ENCODE results near the gene SRMS.

Gene SRMS

DNA sequence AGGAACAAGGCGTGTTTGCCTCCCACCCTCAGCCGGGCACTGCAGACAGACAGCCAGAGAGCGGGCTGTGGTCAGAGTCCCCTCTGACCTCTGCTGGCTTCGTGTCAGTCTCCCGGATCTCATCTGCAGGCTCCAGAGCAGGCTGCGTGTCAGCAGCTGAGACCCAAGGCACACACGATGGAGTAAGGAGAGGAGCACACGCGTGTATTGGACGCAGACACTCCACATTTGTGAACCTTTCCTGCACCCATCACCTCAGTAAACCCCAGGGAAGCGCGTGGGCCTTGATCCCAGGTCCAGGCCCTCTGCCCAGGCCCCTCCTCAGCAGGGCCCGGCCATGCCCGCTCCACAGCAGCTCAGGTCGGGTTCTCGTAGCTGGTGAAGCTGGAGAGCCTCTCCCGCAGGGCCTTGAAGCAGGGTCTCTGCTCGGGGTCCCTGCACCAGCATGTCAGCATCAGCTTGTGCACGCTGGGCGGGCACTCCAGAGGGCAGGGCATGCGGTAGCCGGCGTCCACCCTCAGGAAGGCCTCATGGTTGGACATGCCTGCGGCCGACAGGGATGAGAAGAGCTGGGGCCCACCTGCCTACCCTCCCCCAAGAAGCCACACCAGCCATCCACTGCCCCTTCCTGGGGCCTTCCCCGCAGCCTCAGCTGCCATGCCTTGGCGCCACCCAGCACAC, 18.2 kb downstream of the SRMS start:
- Histone ChIP-seq H3K79me2 (no peaks in the 10 kb centered on the region), H3K9me3 (ENCODE audit: control insufficient read depth, low read length) (no peaks in the 10 kb centered on the region), H3K4me1 (no peaks in the 10 kb centered on the region), H3K4me2 (ENCODE audit: low read length) (no peak overlapping the region), H3K4me3 (ENCODE audit: low read depth, low read length) (no peak overlapping the region), H2AFZ (no peak overlapping the region), H3K27ac (no peak overlapping the region), H3K36me3 (ENCODE audit: control insufficient read depth, insufficient read depth, low read length) (no peaks in the 10 kb centered on the region), H3K27me3 (ENCODE audit: control insufficient read depth, insufficient read depth, low read length) (no peaks in the 10 kb centered on the region), H3K9ac (no peak overlapping the region)
- TF ChIP-seq CTCF (IDR thresholded peaks at IDR 0.05): no peak

- Histone ChIP-seq H2AFZ (no peak overlapping the region), H3K9me3 (ENCODE audit: control insufficient read depth, low read length) (no peaks in the 10 kb centered on the region), H3K4me2 (ENCODE audit: low read length) (no peak overlapping the region), H3K36me3 (ENCODE audit: control insufficient read depth, insufficient read depth, low read length) (no peaks in the 10 kb centered on the region), H3K27me3 (ENCODE audit: control insufficient read depth, insufficient read depth, low read length) (no peaks in the 10 kb centered on the region), H3K9ac (no peak overlapping the region), H3K4me3 (ENCODE audit: low read depth, low read length) (no peak overlapping the region), H3K27ac (no peak overlapping the region), H3K4me1 (peaks cover 2% of the 10 kb centered on the region), H3K79me2 (no peaks in the 10 kb centered on the region)
- TF ChIP-seq CTCF (IDR thresholded peaks at IDR 0.05): no peak
Observed at GRCh38 chr20:63527184-63527583, 20.4 kb downstream of the SRMS start.

DNA sequence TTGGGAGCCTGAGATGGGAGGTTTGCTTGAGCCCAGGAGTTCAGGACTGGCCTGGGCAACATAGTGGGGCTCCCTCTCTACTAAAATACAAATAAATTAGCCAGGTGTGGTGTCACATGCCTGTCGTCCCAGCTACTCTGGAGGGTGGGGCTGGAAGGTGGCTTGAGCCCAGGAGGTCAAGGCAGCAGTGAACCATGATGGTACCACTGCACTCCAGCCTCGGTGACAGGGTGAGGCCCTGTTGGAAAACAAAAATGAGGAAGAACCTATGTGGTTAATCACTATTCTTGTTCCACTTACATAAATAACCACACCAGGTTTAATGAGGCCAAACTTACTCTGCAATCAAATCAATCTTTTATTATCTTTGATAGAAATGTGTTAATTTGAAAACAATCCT, 21.6 kb downstream of the SRMS start:
- peaks cover 8% of the 10 kb centered on the region for H3K4me1 ChIP-seq
- no peak overlapping the region for H3K27ac ChIP-seq
- no peak overlapping the region for H3K4me2 ChIP-seq (ENCODE audit: low read length)
- no peak overlapping the region for H3K4me3 ChIP-seq (ENCODE audit: low read depth, low read length)
- no peak overlapping the region for H3K9ac ChIP-seq
- no peaks in the 10 kb centered on the region for H3K9me3 ChIP-seq (ENCODE audit: control insufficient read depth, low read length)
- no peak for TF ChIP-seq CTCF (IDR thresholded peaks at IDR 0.05)
- no peaks in the 10 kb centered on the region for H3K79me2 ChIP-seq
- no peak overlapping the region for H2AFZ ChIP-seq
- H3K36me3 ChIP-seq (ENCODE audit: control insufficient read depth, insufficient read depth, low read length): no peaks in the 10 kb centered on the region
- H3K27me3 ChIP-seq (ENCODE audit: control insufficient read depth, insufficient read depth, low read length): no peaks in the 10 kb centered on the region

GRCh38 chr20:63525185-63525584, 22.4 kb downstream of the SRMS start:
- peaks cover 8% of the 10 kb centered on the region for H3K4me1 ChIP-seq
- no peak overlapping the region for H3K9ac ChIP-seq
- no peaks in the 10 kb centered on the region for H3K27me3 ChIP-seq (ENCODE audit: control insufficient read depth, insufficient read depth, low read length)
- H3K4me3 ChIP-seq (ENCODE audit: low read depth, low read length): no peak overlapping the region
- TF ChIP-seq CTCF (IDR thresholded peaks at IDR 0.05): no peak
- no peaks in the 10 kb centered on the region for H3K36me3 ChIP-seq (ENCODE audit: control insufficient read depth, insufficient read depth, low read length)
- no peak overlapping the region for H2AFZ ChIP-seq
- H3K27ac ChIP-seq: no peak overlapping the region
- no peaks in the 10 kb centered on the region for H3K9me3 ChIP-seq (ENCODE audit: control insufficient read depth, low read length)
- no peak overlapping the region for H3K4me2 ChIP-seq (ENCODE audit: low read length)
- no peaks in the 10 kb centered on the region for H3K79me2 ChIP-seq

DNA sequence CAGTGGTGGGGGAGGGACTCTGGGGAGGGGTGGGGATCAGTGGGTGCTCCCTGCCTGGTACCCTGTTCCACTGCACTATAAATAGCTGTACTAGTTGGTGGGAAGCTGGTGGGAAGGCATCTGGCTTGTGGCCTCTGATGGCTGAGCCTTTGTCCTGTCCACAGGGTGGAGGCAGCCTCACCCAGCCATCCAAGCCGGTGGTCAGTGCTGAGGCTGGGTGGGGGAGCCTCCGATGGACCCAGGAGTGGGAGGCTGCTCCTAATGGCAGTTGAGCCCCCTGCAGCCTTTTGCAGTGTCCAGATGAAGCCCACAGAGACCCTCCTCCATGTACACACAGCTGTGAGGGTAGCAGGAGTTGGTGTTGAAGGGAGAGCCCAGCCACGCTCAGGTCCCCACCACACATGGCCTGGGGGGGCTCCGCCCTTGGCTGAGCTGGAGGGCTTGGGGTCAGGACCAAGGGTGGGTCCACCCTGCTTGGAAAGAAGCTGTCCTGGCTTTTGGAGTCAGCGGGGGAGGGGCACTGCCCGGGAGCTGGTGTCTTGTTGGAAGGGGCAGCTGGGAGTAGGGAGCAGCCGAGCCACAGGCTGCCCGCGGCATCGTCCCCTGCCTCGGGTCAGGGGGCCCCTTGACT, 24.5 kb downstream of the SRMS start:
- Histone ChIP-seq H3K27me3 (ENCODE audit: control insufficient read depth, insufficient read depth, low read length) (no peaks in the 10 kb centered on the region), H3K9me3 (ENCODE audit: control insufficient read depth, low read length) (no peaks in the 10 kb centered on the region), H3K79me2 (no peaks in the 10 kb centered on the region), H3K4me1 (peaks cover 8% of the 10 kb centered on the region), H3K4me3 (ENCODE audit: low read depth, low read length) (no peak overlapping the region), H2AFZ (no peak overlapping the region), H3K4me2 (ENCODE audit: low read length) (no peak overlapping the region), H3K36me3 (ENCODE audit: control insufficient read depth, insufficient read depth, low read length) (no peaks in the 10 kb centered on the region), H3K27ac (no peak overlapping the region), H3K9ac (no peak overlapping the region)
- no peak for TF ChIP-seq CTCF (IDR thresholded peaks at IDR 0.05)
